Smooth muscle cell (in vitro differentiated cells): Measurements from ENCODE around the gene KNTC1. TPM values are rescaled to one million over a fixed set of nuclear protein-coding genes. Genes with fewer than 3 reads are reported as not detected.

Source experiments
- DNase-seq: peaks from one replicate; lab custom pipeline; 2025; ENCODE audit not compliant: unreplicated experiment; lab: John Stamatoyannopoulos, UW
- H2AFZ ChIP-seq: fragments of 200-600 bp; sonication (generic); 2 replicates; pipeline ENCODE4 v1.6.0; 2016; ENCODE audit warnings: antibody characterized with exemption, low read depth, mild to moderate bottlenecking
- H3F3A ChIP-seq: fragments of 200-600 bp; sonication (generic); 2 replicates; pipeline ENCODE4 v1.6.0; 2017; ENCODE audit warnings: antibody characterized with exemption, low read depth
- H3K27ac ChIP-seq: fragments of 200-600 bp; sonication (generic); 2 replicates; pipeline ENCODE4 v1.5.1; 2016; ENCODE audit warnings: low read depth, mild to moderate bottlenecking
- H3K27me3 ChIP-seq: fragments of 200-600 bp; sonication (generic); 2 replicates; pipeline ENCODE4 v1.6.1; 2016; ENCODE audit warnings: low read depth, mild to moderate bottlenecking
- H3K36me3 ChIP-seq: fragments of 200-600 bp; sonication (generic); 2 replicates; pipeline ENCODE4 v1.5.1; 2016; ENCODE audit warnings: low read depth
- H3K4me1 ChIP-seq: fragments of 200-600 bp; sonication (generic); 2 replicates; pipeline ENCODE4 v1.5.1; 2016; ENCODE audit warnings: low read depth
- H3K4me2 ChIP-seq: fragments of 200-600 bp; sonication (generic); 2 replicates; pipeline ENCODE4 v1.6.0; 2016; ENCODE audit warnings: mild to moderate bottlenecking
- H3K4me3 ChIP-seq: fragments of 200-600 bp; sonication (generic); 2 replicates; pipeline ENCODE4 v1.5.1; 2016; ENCODE audit warnings: mild to moderate bottlenecking
- H3K79me2 ChIP-seq: fragments of 200-600 bp; sonication (generic); 2 replicates; pipeline ENCODE4 v1.6.0; 2016; ENCODE audit warnings: low read depth, mild to moderate bottlenecking
- H3K9ac ChIP-seq: fragments of 200-600 bp; sonication (generic); 2 replicates; pipeline ENCODE4 v1.6.0; 2016; ENCODE audit warnings: low read depth
- H3K9me3 ChIP-seq: fragments of 200-600 bp; sonication (generic); replicated peaks from 2 replicates; pipeline ENCODE4 v1.5.1; 2016; ENCODE audit warnings: low read depth
- H4K20me1 ChIP-seq: fragments of 200-600 bp; sonication (generic); 2 replicates; pipeline ENCODE4 v1.6.0; 2016; ENCODE audit warnings: low read depth
- WGBS: methylation state at CpG from one replicate; pipeline ENCODE4 v1.1.7; 2016; ENCODE audit warnings: low lambda C conversion rate; 5-methylcytosine and 5-hydroxymethylcytosine counted together
- polyA plus RNA-seq: library from polyadenylated mRNA; unstranded; fragments of >200 nt; fragmentation: Nextera tagmentation; extraction: Ambion mirVana; gene quantifications from 2 replicates; pipeline ENCODE4 v1.2.1, GENCODE V29; 2016
- total RNA-seq: library from RNA; depleted of rRNA; stranded (reverse); fragments of >200 nt; gene quantifications from 2 replicates; pipeline ENCODE4 v1.2.3, GENCODE V29; 2014
- TF ChIP-seq, protein P1 (sequence below): fragments of 200-600 bp; sonication (generic); IDR thresholded peaks from 2 replicates; pipeline ENCODE4 v1.5.1; 2017; ENCODE audit warnings: borderline replicate concordance, mild to moderate bottlenecking, antibody characterized with exemption; ENCODE audit not compliant: insufficient read depth, poor library complexity, severe bottlenecking

The KNTC1 gene
- total and polyA plus RNA-seq, 2 experiments from 2014 or later: 9.1 to 22.7 TPM

DNA sequence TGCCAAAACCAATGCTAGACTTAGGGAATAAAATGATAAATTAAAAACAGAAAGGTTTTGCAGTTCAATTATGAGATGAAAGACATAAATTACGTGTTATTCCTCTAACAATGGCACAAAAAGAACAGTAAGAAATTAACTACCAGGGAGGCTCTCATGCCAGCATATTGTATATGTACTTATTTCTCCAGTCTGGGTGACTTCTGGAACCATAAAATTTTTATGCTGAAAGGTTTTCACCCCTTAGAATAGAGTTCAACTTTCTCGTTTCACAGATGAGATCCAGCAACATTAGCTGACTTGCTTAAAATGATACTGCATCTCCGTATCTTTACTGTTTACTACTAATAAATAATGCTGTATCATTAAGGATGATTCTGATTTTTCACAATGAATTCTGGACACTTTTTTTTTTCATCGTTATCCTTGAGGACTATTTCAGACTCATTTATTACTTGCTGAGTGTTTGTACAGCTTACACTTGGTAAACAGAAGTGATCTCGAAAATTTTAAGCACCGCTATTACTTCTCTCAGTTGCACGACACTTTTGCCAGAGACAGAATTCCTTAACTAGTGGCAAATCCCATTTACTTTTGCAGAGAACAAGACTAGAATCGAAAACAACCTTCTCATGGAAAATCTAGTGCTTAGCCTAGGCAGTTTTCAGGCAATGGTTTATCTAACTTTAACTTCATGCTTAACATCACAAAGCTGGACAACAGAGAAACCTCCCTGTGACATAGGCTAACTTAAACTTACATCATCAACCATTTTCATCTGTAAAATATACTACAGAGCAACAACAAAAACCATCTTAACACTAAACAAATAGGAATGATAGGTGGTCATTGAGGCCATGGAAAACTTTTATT is 3.0 kb upstream of the KNTC1 start:
- H3K9ac ChIP-seq: peak overlapping the region; percentile 83
- no peaks in the 10 kb centered on the region for H3K27me3 ChIP-seq
- no peaks in the 10 kb centered on the region for H3K9me3 ChIP-seq
- H3K4me1 ChIP-seq: peaks cover 41% of the 10 kb centered on the region
- peak overlapping the region; percentile 84 for H3K4me2 ChIP-seq
- H3K79me2 ChIP-seq: peaks cover 85% of the 10 kb centered on the region
- 32% methylated on average over 8 of the region's 8 CpGs for WGBS
- DNase-seq: no peak
- peaks cover 70% of the 10 kb centered on the region for H4K20me1 ChIP-seq
- H2AFZ ChIP-seq: no peak overlapping the region
- peaks cover 48% of the 10 kb centered on the region for H3F3A ChIP-seq
- TF ChIP-seq, protein P1, sequence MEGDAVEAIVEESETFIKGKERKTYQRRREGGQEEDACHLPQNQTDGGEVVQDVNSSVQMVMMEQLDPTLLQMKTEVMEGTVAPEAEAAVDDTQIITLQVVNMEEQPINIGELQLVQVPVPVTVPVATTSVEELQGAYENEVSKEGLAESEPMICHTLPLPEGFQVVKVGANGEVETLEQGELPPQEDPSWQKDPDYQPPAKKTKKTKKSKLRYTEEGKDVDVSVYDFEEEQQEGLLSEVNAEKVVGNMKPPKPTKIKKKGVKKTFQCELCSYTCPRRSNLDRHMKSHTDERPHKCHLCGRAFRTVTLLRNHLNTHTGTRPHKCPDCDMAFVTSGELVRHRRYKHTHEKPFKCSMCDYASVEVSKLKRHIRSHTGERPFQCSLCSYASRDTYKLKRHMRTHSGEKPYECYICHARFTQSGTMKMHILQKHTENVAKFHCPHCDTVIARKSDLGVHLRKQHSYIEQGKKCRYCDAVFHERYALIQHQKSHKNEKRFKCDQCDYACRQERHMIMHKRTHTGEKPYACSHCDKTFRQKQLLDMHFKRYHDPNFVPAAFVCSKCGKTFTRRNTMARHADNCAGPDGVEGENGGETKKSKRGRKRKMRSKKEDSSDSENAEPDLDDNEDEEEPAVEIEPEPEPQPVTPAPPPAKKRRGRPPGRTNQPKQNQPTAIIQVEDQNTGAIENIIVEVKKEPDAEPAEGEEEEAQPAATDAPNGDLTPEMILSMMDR: no peak
- H3K27ac ChIP-seq: peak overlapping the region; percentile 71
- H3K36me3 ChIP-seq: peaks cover 20% of the 10 kb centered on the region
- H3K4me3 ChIP-seq: peak overlapping the region; percentile 71

DNA sequence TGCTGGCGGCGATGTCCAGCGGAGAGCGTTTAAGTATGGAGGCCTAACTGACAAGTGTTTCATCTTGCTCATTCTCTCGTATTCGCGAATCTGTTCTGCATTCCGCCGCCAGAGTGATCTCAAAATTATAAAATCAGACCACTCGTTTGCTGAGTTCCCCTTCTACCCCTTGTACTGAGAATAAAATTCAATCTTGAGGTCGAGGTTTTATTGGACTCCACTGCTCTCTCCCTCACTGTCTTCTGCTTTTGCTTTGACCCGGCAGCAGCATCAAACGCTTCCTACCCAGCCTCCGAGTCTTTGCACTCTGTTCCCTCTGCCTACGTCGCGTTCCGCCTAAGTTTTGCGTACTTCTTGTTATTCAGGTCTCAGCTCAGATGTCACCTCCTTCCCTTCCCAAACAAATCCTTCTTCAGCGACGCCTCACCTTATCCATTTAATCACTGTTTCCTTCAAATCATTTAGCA is 462 bp downstream of the KNTC1 start:
- H3K4me2 ChIP-seq: peak overlapping the region; percentile 91
- H2AFZ ChIP-seq: peak overlapping the region; percentile 96
- no peaks in the 10 kb centered on the region for H3K36me3 ChIP-seq
- 2% methylated on average over 21 of the region's 21 CpGs for WGBS
- H4K20me1 ChIP-seq: peaks cover 35% of the 10 kb centered on the region
- peaks cover 70% of the 10 kb centered on the region for H3K79me2 ChIP-seq
- TF ChIP-seq, protein P1: no peak
- H3K9ac ChIP-seq: peak overlapping the region; percentile 68
- H3K27me3 ChIP-seq: no peaks in the 10 kb centered on the region
- H3F3A ChIP-seq: peaks cover 15% of the 10 kb centered on the region
- no peak for DNase-seq
- peak overlapping the region; percentile 62 for H3K27ac ChIP-seq
- H3K9me3 ChIP-seq: no peaks in the 10 kb centered on the region
- peak overlapping the region; percentile 92 for H3K4me3 ChIP-seq
- peaks cover 36% of the 10 kb centered on the region for H3K4me1 ChIP-seq

DNA sequence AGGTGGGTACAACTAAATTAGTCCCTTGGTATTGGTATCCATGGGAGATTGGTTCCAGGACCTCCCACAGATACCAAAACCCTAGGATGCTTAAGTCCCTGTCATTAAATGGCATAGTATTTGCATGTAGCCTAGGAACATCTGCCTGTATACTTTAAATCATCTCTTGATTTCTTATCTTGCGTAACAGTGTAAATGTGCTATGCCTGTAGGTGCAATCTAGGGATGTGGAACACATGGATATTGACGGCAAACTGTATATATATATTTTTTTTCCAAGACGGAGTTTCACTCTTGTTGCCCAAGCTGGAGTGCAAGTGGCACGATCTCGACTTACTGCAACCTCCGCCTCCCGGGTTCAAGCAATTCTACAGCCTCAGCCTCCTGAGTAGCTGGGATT is 1.5 kb downstream of the KNTC1 start:
- DNase-seq: no peak
- no peak overlapping the region for H2AFZ ChIP-seq
- H3K36me3 ChIP-seq: no peaks in the 10 kb centered on the region
- no peaks in the 10 kb centered on the region for H3K9me3 ChIP-seq
- no peak overlapping the region for H3K4me2 ChIP-seq
- H3K27me3 ChIP-seq: no peaks in the 10 kb centered on the region
- peaks cover 26% of the 10 kb centered on the region for H3K4me1 ChIP-seq
- H3K79me2 ChIP-seq: peaks cover 59% of the 10 kb centered on the region
- WGBS: 97% methylated on average over 7 of the region's 7 CpGs
- TF ChIP-seq, protein P1: no peak
- H3F3A ChIP-seq: peaks cover 8% of the 10 kb centered on the region
- no peak overlapping the region for H3K27ac ChIP-seq
- no peak overlapping the region for H3K9ac ChIP-seq
- peak overlapping the region; percentile 92 for H3K4me3 ChIP-seq
- peaks cover 25% of the 10 kb centered on the region for H4K20me1 ChIP-seq
